ENCODE data around the gene UQCRC1. TPM values are rescaled to one million over a fixed set of nuclear protein-coding genes. Genes with fewer than 3 reads are reported as not detected.
A peak's percentile ranks its signal among the peaks of the same experiment; 100 is the strongest.

The UQCRC1 gene
- total and polyA plus RNA-seq, 8 donors, result 78.6 to 113 (median 98.0) TPM

- TF ChIP-seq, protein P1, sequence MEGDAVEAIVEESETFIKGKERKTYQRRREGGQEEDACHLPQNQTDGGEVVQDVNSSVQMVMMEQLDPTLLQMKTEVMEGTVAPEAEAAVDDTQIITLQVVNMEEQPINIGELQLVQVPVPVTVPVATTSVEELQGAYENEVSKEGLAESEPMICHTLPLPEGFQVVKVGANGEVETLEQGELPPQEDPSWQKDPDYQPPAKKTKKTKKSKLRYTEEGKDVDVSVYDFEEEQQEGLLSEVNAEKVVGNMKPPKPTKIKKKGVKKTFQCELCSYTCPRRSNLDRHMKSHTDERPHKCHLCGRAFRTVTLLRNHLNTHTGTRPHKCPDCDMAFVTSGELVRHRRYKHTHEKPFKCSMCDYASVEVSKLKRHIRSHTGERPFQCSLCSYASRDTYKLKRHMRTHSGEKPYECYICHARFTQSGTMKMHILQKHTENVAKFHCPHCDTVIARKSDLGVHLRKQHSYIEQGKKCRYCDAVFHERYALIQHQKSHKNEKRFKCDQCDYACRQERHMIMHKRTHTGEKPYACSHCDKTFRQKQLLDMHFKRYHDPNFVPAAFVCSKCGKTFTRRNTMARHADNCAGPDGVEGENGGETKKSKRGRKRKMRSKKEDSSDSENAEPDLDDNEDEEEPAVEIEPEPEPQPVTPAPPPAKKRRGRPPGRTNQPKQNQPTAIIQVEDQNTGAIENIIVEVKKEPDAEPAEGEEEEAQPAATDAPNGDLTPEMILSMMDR (IDR thresholded peaks at IDR 0.05), result no peak
- Histone ChIP-seq H3K27me3 (no peaks in the 10 kb centered on the region), H3K4me1 (no peaks in the 10 kb centered on the region), H3K9me3 (no peaks in the 10 kb centered on the region), H3K36me3 (no peaks in the 10 kb centered on the region), H3K4me3 (no peak overlapping the region), H3K27ac (no peak overlapping the region)
- intact Hi-C loops (cut with DNase I), result no loop called here
- 92 to 95% methylated on average over 12 of the region's 12 CpGs for WGBS, 2 donors
- DNase-seq (peak in 1 of 6 donors; percentile 64), ATAC-seq (no peak), FAIRE-seq (no peak)
Measured at GRCh38 chr3:48655063-48655462, 45.6 kb upstream of the UQCRC1 start.

DNA sequence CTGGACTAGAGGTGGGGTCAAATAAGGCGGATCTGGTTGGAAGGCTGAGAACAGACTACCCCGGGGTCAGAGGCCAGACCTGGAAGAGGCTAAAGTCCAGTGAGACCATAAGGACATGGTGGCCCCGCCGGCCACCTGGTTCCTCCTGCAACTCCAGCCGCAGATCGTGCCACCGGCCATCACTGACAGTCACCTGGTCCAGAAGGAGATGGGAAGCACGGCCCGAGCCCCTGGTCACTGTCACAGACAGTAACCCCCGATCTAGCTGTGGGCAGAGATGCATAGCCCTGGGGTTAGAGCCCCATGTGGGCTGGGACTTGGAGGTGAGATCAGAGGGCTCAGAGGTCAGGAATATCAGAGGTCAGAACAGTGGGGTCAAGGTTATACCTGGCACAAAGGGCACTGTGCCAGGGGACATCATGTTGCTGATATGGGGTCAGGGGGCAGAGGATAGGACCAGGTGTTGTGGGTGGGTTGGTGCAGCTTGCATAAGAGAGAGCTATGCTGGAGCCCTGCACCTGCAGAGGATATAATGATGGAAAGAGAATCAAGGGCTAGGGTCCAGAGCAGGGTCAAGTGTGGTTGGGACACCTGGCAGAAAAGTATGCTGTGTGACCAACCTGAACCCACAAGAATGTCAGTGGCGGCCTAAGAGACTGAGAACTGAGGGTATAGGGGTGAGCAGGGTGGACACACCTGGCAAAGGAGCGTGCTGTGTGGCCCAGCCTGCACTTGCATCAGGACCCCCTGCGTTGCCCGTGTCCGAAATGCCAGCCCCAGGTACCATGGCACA lies 43.7 kb upstream of the UQCRC1 start:
- no peaks in the 10 kb centered on the region for H3K27me3 ChIP-seq
- H3K9me3 ChIP-seq, result no peaks in the 10 kb centered on the region
- DNase-seq (peak in 1 of 6 donors; percentile 66), FAIRE-seq (no peak), ATAC-seq (no peak)
- 88 to 92% methylated on average over 15 of the region's 15 CpGs for WGBS, 2 donors
- no peaks in the 10 kb centered on the region for H3K36me3 ChIP-seq
- no peak overlapping the region for H3K4me3 ChIP-seq
- no peak overlapping the region for H3K27ac ChIP-seq
- intact Hi-C loops (cut with DNase I), result no loop called here
- TF ChIP-seq, protein P1 (IDR thresholded peaks at IDR 0.05), result no peak
- no peaks in the 10 kb centered on the region for H3K4me1 ChIP-seq

GRCh38 chr3:48651771-48652170 lies 42.3 kb upstream of the UQCRC1 start:
- H3K9me3 ChIP-seq, result no peaks in the 10 kb centered on the region
- peak in 1 of 6 donors; percentile 64 for DNase-seq
- no peaks in the 10 kb centered on the region for H3K4me1 ChIP-seq
- TF ChIP-seq, protein P1 (IDR thresholded peaks at IDR 0.05), result no peak
- H3K36me3 ChIP-seq, result no peaks in the 10 kb centered on the region
- FAIRE-seq, result no peak
- intact Hi-C loops (cut with DNase I), result no loop called here
- no peak for ATAC-seq
- H3K4me3 ChIP-seq, result no peak overlapping the region
- no peaks in the 10 kb centered on the region for H3K27me3 ChIP-seq
- no peak overlapping the region for H3K27ac ChIP-seq
- 80 to 81% methylated on average over 11 of the region's 11 CpGs for WGBS, 2 donors

DNA sequence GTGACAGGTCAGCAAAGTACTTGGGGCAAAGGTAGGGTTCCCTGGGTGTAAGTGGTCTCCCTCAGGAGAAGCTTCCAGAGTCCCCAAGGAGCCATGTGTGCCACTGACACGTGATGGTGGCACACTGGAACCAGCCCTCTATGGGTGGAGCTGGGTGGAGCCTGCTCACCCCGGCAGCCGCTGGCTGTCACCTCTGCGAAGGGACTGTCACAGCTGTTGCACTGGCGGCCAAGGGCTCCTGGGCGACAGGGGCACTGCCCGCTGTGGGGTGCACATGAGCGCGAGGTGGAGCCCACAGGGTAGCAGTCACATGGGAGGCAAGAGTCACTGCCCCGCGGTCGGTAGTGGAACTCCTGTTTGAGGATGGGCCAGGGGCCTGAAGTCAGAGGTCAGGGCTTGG lies 41.3 kb upstream of the UQCRC1 start:
- intact Hi-C loops (cut with DNase I), result no loop called here
- DNase-seq (peak in 1 of 6 donors; percentile 49), ATAC-seq (no peak), FAIRE-seq (no peak)
- Histone ChIP-seq H3K27ac (no peak overlapping the region), H3K4me3 (no peak overlapping the region), H3K9me3 (no peaks in the 10 kb centered on the region), H3K4me1 (no peaks in the 10 kb centered on the region), H3K27me3 (no peaks in the 10 kb centered on the region), H3K36me3 (no peaks in the 10 kb centered on the region)
- TF ChIP-seq, protein P1 (IDR thresholded peaks at IDR 0.05), result no peak
- WGBS, 2 donors, result 78 to 81% methylated on average over 12 of the region's 12 CpGs

- intact Hi-C loops (cut with DNase I), result no loop called here
- Histone ChIP-seq H3K27ac (no peak overlapping the region), H3K4me1 (no peaks in the 10 kb centered on the region), H3K4me3 (no peak overlapping the region), H3K9me3 (no peaks in the 10 kb centered on the region), H3K36me3 (no peaks in the 10 kb centered on the region), H3K27me3 (no peaks in the 10 kb centered on the region)
- TF ChIP-seq, protein P1 (IDR thresholded peaks at IDR 0.05), result no peak
- WGBS, 2 donors, result 88 to 90% methylated on average over 15 of the region's 15 CpGs
- no peak for ATAC-seq
- no peak for FAIRE-seq
- DNase-seq, result peak in 1 of 6 donors; percentile 53
Measured at GRCh38 chr3:48648188-48648850, 38.9 kb upstream of the UQCRC1 start.

Measured in pancreas (tissue), 10 donors.